WTC11 (cell line): Measurements from ENCODE around the gene GRM8. TPM values are rescaled to one million over a fixed set of nuclear protein-coding genes. Genes with fewer than 3 reads are reported as not detected.

Experiments
- ATAC-seq: fragments of 200-7000 bp; cut with Tn5 transposase; 2 replicates; pipeline ENCODE4 v1.10.0; 2021; ENCODE audit warnings: mild to moderate bottlenecking, moderate library complexity
- CTCF ChIA-PET: fragments of 300-600 bp; sonication (Branson Sonifier 250); formaldehyde crosslinking; loops from one replicate; lab custom pipeline; 2021; ENCODE audit warnings: antibody characterized with exemption; lab: Charles Lee
- POLR2A ChIA-PET: fragments of 350-600 bp; sonication (Branson Sonifier 250); formaldehyde crosslinking; loops from one replicate; lab custom pipeline; 2021; ENCODE audit warnings: antibody characterized with exemption; lab: Charles Lee
- DNase-seq: peaks from one replicate; pipeline ENCODE4 v3.0.0; 2021; ENCODE audit warnings: low spot score
- H3K27ac Mint-ChIP-seq: 2 replicates; pipeline ENCODE4 v1.8.0; 2021; ENCODE audit warnings: mixed read lengths
- H3K27me3 Mint-ChIP-seq: 2 replicates; pipeline ENCODE4 v1.8.0; 2021; ENCODE audit warnings: low read depth, mild to moderate bottlenecking, moderate library complexity, mixed read lengths
- H3K36me3 Mint-ChIP-seq: 2 replicates; pipeline ENCODE4 v1.8.0; 2021; ENCODE audit warnings: mixed read lengths
- H3K4me1 Mint-ChIP-seq: 2 replicates; pipeline ENCODE4 v1.8.0; 2022; ENCODE audit warnings: mixed read lengths
- H3K4me3 Mint-ChIP-seq: 2 replicates; pipeline ENCODE4 v1.8.0; 2021; ENCODE audit warnings: mild to moderate bottlenecking, moderate library complexity, mixed read lengths
- H3K9me3 Mint-ChIP-seq: 2 replicates; pipeline ENCODE4 v1.8.0; 2021; ENCODE audit warnings: mixed read lengths
- ATF6 ChIP-seq: sonication (generic); formaldehyde crosslinking; IDR thresholded peaks from 2 replicates; pipeline ENCODE4 v1.8.1; 2023; ENCODE audit warnings: mild to moderate bottlenecking, missing genetic modification reagents
- CREM ChIP-seq: sonication (generic); formaldehyde crosslinking; IDR thresholded peaks from 2 replicates; pipeline ENCODE4 v1.8.1; 2022; ENCODE audit warnings: mild to moderate bottlenecking, missing genetic modification reagents, moderate library complexity
- CTCF ChIP-seq: fragments of 200-600 bp; IDR thresholded peaks from 2 replicates; pipeline ENCODE4 v1.8.0; 2022; ENCODE audit warnings: antibody characterized with exemption
- E2F4 ChIP-seq: sonication (generic); formaldehyde crosslinking; IDR thresholded peaks from 2 replicates; pipeline ENCODE4 v1.8.1; 2022; ENCODE audit warnings: low read depth, mild to moderate bottlenecking, moderate library complexity, missing genetic modification reagents, borderline replicate concordance
- E2F5 ChIP-seq: sonication (generic); formaldehyde crosslinking; IDR thresholded peaks from 2 replicates; pipeline ENCODE4 v1.8.1; 2022; ENCODE audit warnings: mild to moderate bottlenecking, moderate library complexity, missing genetic modification reagents
- EMX1 ChIP-seq: fragments of 250-450 bp; sonication (Bioruptor Pico); IDR thresholded peaks from 2 replicates; pipeline ENCODE4 v1.8.0; 2021; ENCODE audit warnings: mild to moderate bottlenecking
- FOXP1 ChIP-seq: sonication (generic); formaldehyde crosslinking; IDR thresholded peaks from 2 replicates; pipeline ENCODE4 v1.8.0; 2022; ENCODE audit warnings: missing genetic modification reagents, mild to moderate bottlenecking, moderate library complexity, borderline replicate concordance
- FOXP4 ChIP-seq: sonication (generic); formaldehyde crosslinking; IDR thresholded peaks from 2 replicates; pipeline ENCODE4 v1.8.0; 2022; ENCODE audit warnings: mild to moderate bottlenecking, missing genetic modification reagents
- HMGA2 ChIP-seq: fragments of 250-450 bp; sonication (Bioruptor Pico); IDR thresholded peaks from 2 replicates; pipeline ENCODE4 v1.4.0; 2021; ENCODE audit warnings: mild to moderate bottlenecking, moderate library complexity
- HMGXB4 ChIP-seq: sonication (generic); formaldehyde crosslinking; IDR thresholded peaks from 2 replicates; pipeline ENCODE4 v1.8.1; 2023; ENCODE audit warnings: mild to moderate bottlenecking, moderate library complexity, missing genetic modification reagents
- JUN ChIP-seq: sonication (generic); formaldehyde crosslinking; IDR thresholded peaks from 2 replicates; pipeline ENCODE4 v1.8.0; 2023; ENCODE audit warnings: mild to moderate bottlenecking, missing genetic modification reagents
- MXD4 ChIP-seq: fragments of 250-450 bp; sonication (Bioruptor Pico); IDR thresholded peaks from 2 replicates; pipeline ENCODE4 v1.8.0; 2021; ENCODE audit warnings: mild to moderate bottlenecking, moderate library complexity, borderline replicate concordance
- NFE2L1 ChIP-seq: sonication (generic); formaldehyde crosslinking; IDR thresholded peaks from 2 replicates; pipeline ENCODE4 v1.8.1; 2023; ENCODE audit warnings: missing genetic modification reagents
- NR2C2 ChIP-seq: sonication (generic); formaldehyde crosslinking; IDR thresholded peaks from 2 replicates; pipeline ENCODE4 v1.8.0; 2022; ENCODE audit warnings: mild to moderate bottlenecking, missing genetic modification reagents
- OVOL2 ChIP-seq: fragments of 250-450 bp; sonication (Bioruptor Pico); IDR thresholded peaks from 2 replicates; pipeline ENCODE4 v1.9.0; 2021; ENCODE audit warnings: mild to moderate bottlenecking, borderline replicate concordance
- RORB ChIP-seq: fragments of 250-450 bp; sonication (Bioruptor Pico); IDR thresholded peaks from 2 replicates; pipeline ENCODE4 v1.9.0; 2021; ENCODE audit warnings: mild to moderate bottlenecking
- ZBTB21 ChIP-seq: sonication (generic); formaldehyde crosslinking; IDR thresholded peaks from 2 replicates; pipeline ENCODE4 v1.8.1; 2023; ENCODE audit warnings: mild to moderate bottlenecking, missing genetic modification reagents, borderline replicate concordance
- ZNF232 ChIP-seq: sonication (generic); formaldehyde crosslinking; IDR thresholded peaks from 2 replicates; pipeline ENCODE4 v1.8.0; 2022; ENCODE audit warnings: mild to moderate bottlenecking, missing genetic modification reagents
- ZNF396 ChIP-seq: fragments of 250-450 bp; sonication (Bioruptor Pico); IDR thresholded peaks from 2 replicates; pipeline ENCODE4 v1.8.0; 2021; ENCODE audit warnings: mild to moderate bottlenecking, moderate library complexity, borderline replicate concordance
- total RNA-seq: library from RNA; stranded (reverse); gene quantifications from 3 replicates; pipeline ENCODE4 v1.2.3, GENCODE V29; 2021

Gene GRM8
- total RNA-seq, 1 experiment from 2014 or later = 2.3 TPM

GRCh38 chr7:127151379-127151778, 101.4 kb downstream of the GRM8 start (continued):
- no peak for TF ChIP-seq MXD4 (CRISPR knock-in tag)
- TF ChIP-seq, all 79 proteins: peak for 0

- no peaks in the 10 kb centered on the region for H3K9me3 Mint-ChIP-seq
- ATAC-seq (peak; percentile 98), DNase-seq (no peak)
- no peak overlapping the region for H3K4me3 Mint-ChIP-seq
- TF ChIP-seq EMX1 (CRISPR knock-in tag) (no peak), ZNF396 (no peak), CTCF (0 out of 2 replicates have a peak, but pooled peaks have one; percentile 39), OVOL2 (CRISPR knock-in tag) (no peak)
- no peak overlapping the region for H3K27ac Mint-ChIP-seq
- CTCF ChIA-PET = interaction anchor here (0.5 to 1.2 kb wide), 9 partner anchors 16 to 478 kb away, joined by 3 to 14 read pairs (median 3); no protein-coding TSS in a partner anchor
- H3K36me3 Mint-ChIP-seq = no peaks in the 10 kb centered on the region
- peaks cover 5% of the 10 kb centered on the region for H3K4me1 Mint-ChIP-seq
- POLR2A ChIA-PET = interaction anchor here (0.7 kb wide), 1 partner anchor 347 kb away, joined by 3 read pairs; no protein-coding TSS in a partner anchor
- H3K27me3 Mint-ChIP-seq = no peaks in the 10 kb centered on the region
These were observed 102.2 kb downstream of the GRM8 start for GRCh38 chr7:127150543-127150942.

GRCh38 chr7:127146746-127147536, 105.8 kb downstream of the GRM8 start:
- Mint-ChIP-seq H3K36me3 (no peaks in the 10 kb centered on the region), H3K27me3 (no peaks in the 10 kb centered on the region), H3K9me3 (no peaks in the 10 kb centered on the region), H3K4me1 (no peaks in the 10 kb centered on the region), H3K27ac (no peak overlapping the region), H3K4me3 (no peak overlapping the region)
- ChIA-PET CTCF (interaction anchor here (1.0 to 1.4 kb wide), 3 partner anchors 12 to 344 kb away, joined by 3 to 8 read pairs (median 7); no protein-coding TSS in a partner anchor), POLR2A (no interaction called here)
- DNase-seq (no peak), ATAC-seq (no peak)
- TF ChIP-seq CREM (CRISPR knock-in tag) = no peak
- TF ChIP-seq ZBTB21 = no peak
- TF ChIP-seq E2F4 (CRISPR knock-in tag) = no peak
- no peak for TF ChIP-seq ZNF232 (CRISPR knock-in tag)
- no peak for TF ChIP-seq JUN (CRISPR knock-in tag)
- TF ChIP-seq NR2C2 (CRISPR knock-in tag) = no peak
- TF ChIP-seq CTCF = no peak
- no peak for TF ChIP-seq FOXP1
- TF ChIP-seq OVOL2 (CRISPR knock-in tag) = no peak
- TF ChIP-seq RORB (CRISPR knock-in tag) = no peak
- TF ChIP-seq E2F5 (CRISPR knock-in tag) = no peak
- TF ChIP-seq HMGXB4 (CRISPR knock-in tag) = no peak
- TF ChIP-seq NFE2L1 (CRISPR knock-in tag) = no peak
- no peak for TF ChIP-seq HMGA2 (CRISPR knock-in tag)
- no peak for TF ChIP-seq ATF6 (CRISPR knock-in tag)
- TF ChIP-seq FOXP4 = no peak
